ENCODE results near the gene SEC14L3.
"Not testable (repeated sequence)": the region's sequence is repeated elsewhere in the genome, so short reads cannot be mapped to it uniquely, and the experiment has no call there.

The SEC14L3 gene

GRCh38 chr22:30486118-30486517, 14.3 kb upstream of the SEC14L3 start:
- no peak for DNase-seq (ENCODE audit: low read depth in 2 of 2)

- peak; percentile 47 to 63 for DNase-seq (ENCODE audit: low read depth in 2 of 2)
Measured at GRCh38 chr22:30485362-30485988, 13.7 kb upstream of the SEC14L3 start.

- no peak for DNase-seq (ENCODE audit: low read depth in 2 of 2)
Measured at GRCh38 chr22:30483169-30483568, 11.4 kb upstream of the SEC14L3 start.

- no peak for DNase-seq (ENCODE audit: low read depth in 2 of 2)
Measured at GRCh38 chr22:30481711-30482110, 9.9 kb upstream of the SEC14L3 start.

- no peak for DNase-seq (ENCODE audit: low read depth in 2 of 2)
Measured at GRCh38 chr22:30479981-30480380, 8.2 kb upstream of the SEC14L3 start.

GRCh38 chr22:30474683-30475424, 3.0 kb upstream of the SEC14L3 start:
- no peak for DNase-seq (ENCODE audit: low read depth in 2 of 2)

GRCh38 chr22:30474121-30474520, 2.3 kb upstream of the SEC14L3 start:
- no peak for DNase-seq (ENCODE audit: low read depth in 2 of 2)

GRCh38 chr22:30472994-30473720, 1.3 kb upstream of the SEC14L3 start:
- DNase-seq (ENCODE audit: low read depth in 2 of 2), result no peak

- no peak for DNase-seq (ENCODE audit: low read depth in 2 of 2)
Measured at GRCh38 chr22:30470655-30471054, 1.2 kb downstream of the SEC14L3 start.

- DNase-seq (ENCODE audit: low read depth in 2 of 2), result no peak
Measured at GRCh38 chr22:30469165-30469564, 2.7 kb downstream of the SEC14L3 start.

GRCh38 chr22:30460555-30460954, 11.3 kb downstream of the SEC14L3 start:
- not testable (repeated sequence) for DNase-seq (ENCODE audit: low read depth in 2 of 2)

GRCh38 chr22:30460147-30460546, 11.7 kb downstream of the SEC14L3 start:
- DNase-seq (ENCODE audit: low read depth in 2 of 2), result no peak

GRCh38 chr22:30459181-30460052, 12.4 kb downstream of the SEC14L3 start:
- no peak for DNase-seq (ENCODE audit: low read depth in 2 of 2)

- no peak for DNase-seq (ENCODE audit: low read depth in 2 of 2)
Measured at GRCh38 chr22:30457981-30458380, 13.8 kb downstream of the SEC14L3 start.

GRCh38 chr22:30455075-30455840, 16.6 kb downstream of the SEC14L3 start:
- DNase-seq (ENCODE audit: low read depth in 2 of 2), result no peak

- no peak for DNase-seq (ENCODE audit: low read depth in 2 of 2)
Measured at GRCh38 chr22:30453731-30454510, 17.9 kb downstream of the SEC14L3 start.

GRCh38 chr22:30452861-30453260, 19.0 kb downstream of the SEC14L3 start:
- DNase-seq (ENCODE audit: low read depth in 2 of 2), result no peak

- DNase-seq (ENCODE audit: low read depth in 2 of 2), result not testable (repeated sequence)
Measured at GRCh38 chr22:30451488-30451887, 20.3 kb downstream of the SEC14L3 start.

GRCh38 chr22:30447656-30448055, 24.2 kb downstream of the SEC14L3 start:
- DNase-seq (ENCODE audit: low read depth in 2 of 2), result no peak

GRCh38 chr22:30445438-30446145, 26.2 kb downstream of the SEC14L3 start:
- DNase-seq (ENCODE audit: low read depth in 2 of 2), result no peak
